Right atrium auricular region (tissue), 2 donors: ENCODE data around the gene DES. TPM values are rescaled to one million over a fixed set of nuclear protein-coding genes. Genes with fewer than 3 reads are reported as not detected.
A peak's percentile ranks its signal among the peaks of the same experiment; 100 is the strongest.
"Not testable (repeated sequence)": the region's sequence is repeated elsewhere in the genome, so short reads cannot be mapped to it uniquely, and the experiment has no call there.

Experiments
- DNase-seq: peaks from one replicate; pipeline ENCODE4 v3.0.0-alpha.2; 2019; ENCODE audit warnings: low spot score
- H3K27ac ChIP-seq, 2 donors: fragments of 200-600 bp; sonication (generic); 1 replicate in 1 of 2; 2 replicates in 1 of 2; pipeline ENCODE4 v1.5.1; 2016 to 2019
- H3K27me3 ChIP-seq, 2 donors: fragments of 200-600 bp; sonication (generic); one replicate each; pipeline versions ENCODE4 v1.5.1 to v1.6.0; 2017 to 2019
- H3K36me3 ChIP-seq: fragments of 200-600 bp; sonication (generic); one replicate; pipeline ENCODE4 v1.5.1; 2016
- H3K4me1 ChIP-seq, 2 donors: fragments of 200-600 bp; sonication (generic); one replicate each; pipeline versions ENCODE4 v1.5.1 to v1.6.0; 2017 to 2019
- H3K4me3 ChIP-seq, 2 donors: fragments of 200-600 bp; sonication (generic); 1 replicate in 1 of 2; 2 replicates in 1 of 2; pipeline ENCODE4 v1.5.1; 2017 to 2019; ENCODE audit warnings: mild to moderate bottlenecking in 1 of 2, moderate library complexity in 1 of 2
- H3K9me3 ChIP-seq, 2 donors: fragments of 200-600 bp; sonication (generic); one replicate each; pipeline ENCODE4 v1.5.1; 2019
- CTCF ChIP-seq, 2 donors: fragments of 200-600 bp; sonication (generic); IDR thresholded peaks; one replicate each; pipeline ENCODE4 v1.5.1; 2019; ENCODE audit warnings: antibody characterized with exemption in 2 of 2
- total RNA-seq, 2 donors: library from RNA; depleted of rRNA; stranded (reverse); fragments of >200 nt; gene quantifications; one replicate each; pipeline ENCODE4 v1.1.0, GENCODE V29; 2016

The DES gene
- total RNA-seq, 2 donors from 2014 or later: 12,280 to 13,654 TPM

DNA sequence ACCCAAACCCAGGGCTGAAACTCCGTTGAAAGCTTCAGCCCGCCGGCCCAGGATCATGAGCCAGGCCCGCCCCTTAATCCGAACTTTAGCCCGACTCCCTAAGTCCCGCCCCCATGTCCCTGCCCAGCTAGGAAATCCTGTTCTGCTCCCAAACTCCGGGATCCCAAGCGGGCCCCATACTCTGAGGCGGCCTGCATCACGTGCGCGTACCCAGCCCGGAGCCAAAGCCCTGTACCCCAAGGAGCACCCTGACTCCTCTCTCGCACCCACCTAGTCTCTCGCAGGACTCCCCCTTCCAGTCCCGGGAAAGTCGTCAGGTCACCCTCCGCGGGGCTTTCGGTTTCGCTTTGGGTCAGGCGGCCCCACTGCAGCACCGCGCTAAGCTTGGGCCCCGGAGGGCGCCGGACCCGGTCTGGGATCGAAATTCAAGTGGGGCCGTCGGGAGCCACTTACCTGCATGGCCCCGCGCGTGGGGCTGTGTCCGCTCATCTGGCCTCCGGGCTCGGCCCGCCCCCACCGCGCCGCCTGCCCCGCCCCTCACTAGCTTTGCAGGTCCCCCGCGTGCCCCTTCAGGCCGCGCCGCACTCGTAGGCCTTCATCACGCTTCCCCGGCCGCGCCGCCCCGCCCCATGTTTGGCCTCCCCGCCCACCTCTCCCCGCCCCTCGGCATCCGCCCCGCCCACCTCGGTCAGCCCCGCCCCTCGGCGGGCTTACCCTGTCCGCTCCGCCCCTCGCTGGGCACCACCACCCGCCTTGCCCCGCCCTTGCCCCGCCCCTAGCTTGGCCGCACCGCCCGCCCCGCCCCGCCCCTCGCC, 30.7 kb upstream of the DES start, which contains the start of gene DNPEP:
Gene DNPEP (minus strand): TSS at position 607 of the 815 bp plus-strand sequence. CDS start 118 bp downstream, at position 489.
- Histone ChIP-seq H3K9me3 (no peaks in the 10 kb centered on the region), H3K36me3 (peaks cover 39% of the 10 kb centered on the region), H3K27ac (peak within 1 kb of the TSS; percentile 94 to 95), H3K4me3 (peak within 1 kb of the TSS; percentile 70 to 86), H3K4me1 (peaks cover 0 to 11% of the 10 kb centered on the region in 2 donors), H3K27me3 (no peaks in the 10 kb centered on the region)
- TF ChIP-seq CTCF (IDR thresholded peaks at IDR 0.05): no peak
- peak; percentile 94 for DNase-seq

GRCh38 chr2:219388121-219388906, 29.9 kb upstream of the DES start:
- Histone ChIP-seq H3K27ac (peak overlapping the region; percentile 83 to 95), H3K9me3 (no peaks in the 10 kb centered on the region), H3K4me1 (peaks cover 0 to 11% of the 10 kb centered on the region in 2 donors), H3K4me3 (peak overlapping the region; percentile 32 to 86), H3K36me3 (peaks cover 31% of the 10 kb centered on the region), H3K27me3 (no peaks in the 10 kb centered on the region)
- peak; percentile 75 to 81 for TF ChIP-seq CTCF (IDR thresholded peaks at IDR 0.05)
- DNase-seq: peak; percentile 95

DNA sequence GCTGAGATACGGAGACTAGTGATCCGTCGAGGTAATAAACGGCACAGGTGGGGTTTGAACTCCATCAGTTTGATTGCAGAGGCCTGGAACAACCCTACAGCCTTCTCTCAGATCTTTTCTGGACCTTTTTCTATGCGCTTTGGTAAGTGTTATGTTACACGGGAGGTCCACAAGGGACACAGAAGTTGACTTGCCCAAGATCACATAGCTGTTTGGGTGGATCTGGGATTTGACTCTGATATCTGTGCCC, 29.3 kb upstream of the DES start:
- H3K27me3 ChIP-seq: no peaks in the 10 kb centered on the region
- H3K9me3 ChIP-seq: no peaks in the 10 kb centered on the region
- TF ChIP-seq CTCF (IDR thresholded peaks at IDR 0.05): no peak
- no peak for DNase-seq
- H3K27ac ChIP-seq: peak overlapping the region; percentile 83 to 95
- H3K4me1 ChIP-seq: peaks cover 0 to 11% of the 10 kb centered on the region in 2 donors
- H3K4me3 ChIP-seq: peak overlapping the region in 1 of 2 donors; percentile 86
- H3K36me3 ChIP-seq: peaks cover 26% of the 10 kb centered on the region

DNA sequence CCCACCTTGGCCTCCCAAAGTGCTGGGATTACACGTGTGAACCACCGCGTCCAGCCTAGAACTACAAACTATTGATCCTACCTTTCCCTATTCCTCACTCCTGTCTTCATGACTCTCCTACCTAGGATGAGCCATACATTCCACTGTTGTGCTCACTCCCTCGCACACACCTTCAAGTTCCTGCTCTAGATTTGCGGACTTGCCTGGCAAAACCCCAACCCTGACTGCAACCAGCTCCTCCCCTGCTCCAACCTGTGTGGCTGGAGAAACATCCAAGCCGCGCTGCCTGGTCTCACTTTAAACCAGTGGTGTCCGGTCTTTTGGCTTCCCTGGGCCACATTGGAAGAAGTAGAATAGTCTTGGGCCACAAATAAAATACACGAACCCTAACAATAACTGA, 25.4 kb upstream of the DES start:
- TF ChIP-seq CTCF (IDR thresholded peaks at IDR 0.05): no peak
- Histone ChIP-seq H3K27me3 (no peaks in the 10 kb centered on the region), H3K9me3 (no peaks in the 10 kb centered on the region), H3K4me3 (no peak overlapping the region), H3K36me3 (no peaks in the 10 kb centered on the region), H3K4me1 (no peaks in the 10 kb centered on the region), H3K27ac (no peak overlapping the region)
- DNase-seq: no peak

DNA sequence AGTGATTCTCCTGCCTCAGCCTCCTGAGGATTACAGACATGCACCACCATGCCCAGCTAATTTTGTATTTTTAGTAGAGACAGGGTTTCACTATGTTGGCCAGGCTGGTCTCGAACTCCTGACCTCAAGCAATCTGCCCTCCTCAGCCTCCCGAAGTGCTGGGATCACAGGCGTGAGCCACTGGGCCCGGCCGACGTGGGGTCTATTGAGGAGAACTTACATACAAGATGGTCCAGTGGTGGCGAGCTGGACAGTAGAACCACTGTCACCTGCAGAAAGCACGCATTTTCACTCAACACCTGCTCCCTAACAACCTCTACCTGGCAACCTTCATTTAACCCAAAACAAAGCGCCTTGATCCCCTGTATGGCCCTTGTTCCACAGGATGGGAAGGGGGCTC, 23.1 kb upstream of the DES start:
- not testable (repeated sequence) for H3K9me3 ChIP-seq, DNase-seq

DNA sequence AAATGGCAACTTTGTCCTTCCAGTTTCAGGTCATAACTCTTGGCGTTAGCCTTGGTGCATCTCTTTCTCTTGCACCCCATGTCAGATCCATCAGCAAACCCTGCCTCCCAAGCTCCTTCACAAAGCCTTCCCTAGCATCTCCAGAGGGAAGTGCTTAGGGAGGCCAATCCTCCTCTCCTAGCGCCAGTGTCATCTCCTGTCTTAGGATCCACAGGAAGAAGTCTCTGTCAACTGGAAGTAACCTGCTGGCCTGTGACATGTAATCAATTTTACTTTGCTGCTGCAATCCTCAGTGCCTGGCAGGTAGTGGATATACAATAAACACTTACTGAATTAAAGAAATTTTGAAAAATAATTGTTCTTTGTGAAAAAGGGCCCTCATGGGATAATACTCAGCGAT, 22.6 kb upstream of the DES start:
- Histone ChIP-seq H3K9me3 (no peaks in the 10 kb centered on the region), H3K27me3 (no peaks in the 10 kb centered on the region), H3K36me3 (no peaks in the 10 kb centered on the region), H3K4me3 (no peak overlapping the region), H3K27ac (no peak overlapping the region), H3K4me1 (no peaks in the 10 kb centered on the region)
- TF ChIP-seq CTCF (IDR thresholded peaks at IDR 0.05): no peak
- no peak for DNase-seq

More for the DNA sequence above, 23.1 kb upstream of the DES start:
- not testable (repeated sequence) for H3K36me3 ChIP-seq, H3K27ac ChIP-seq, H3K4me1 ChIP-seq, H3K4me3 ChIP-seq, H3K27me3 ChIP-seq
